ENCODE data around the gene NFATC2IP. TPM values are rescaled to one million over a fixed set of nuclear protein-coding genes. Genes with fewer than 3 reads are reported as not detected.

The NFATC2IP gene
- total and polyA plus RNA-seq, 2 of the 13 experiments (the other 11 are each of a cell fraction or from before 2014, with no cell fraction given): 32.1 to 48.5 TPM

DNA sequence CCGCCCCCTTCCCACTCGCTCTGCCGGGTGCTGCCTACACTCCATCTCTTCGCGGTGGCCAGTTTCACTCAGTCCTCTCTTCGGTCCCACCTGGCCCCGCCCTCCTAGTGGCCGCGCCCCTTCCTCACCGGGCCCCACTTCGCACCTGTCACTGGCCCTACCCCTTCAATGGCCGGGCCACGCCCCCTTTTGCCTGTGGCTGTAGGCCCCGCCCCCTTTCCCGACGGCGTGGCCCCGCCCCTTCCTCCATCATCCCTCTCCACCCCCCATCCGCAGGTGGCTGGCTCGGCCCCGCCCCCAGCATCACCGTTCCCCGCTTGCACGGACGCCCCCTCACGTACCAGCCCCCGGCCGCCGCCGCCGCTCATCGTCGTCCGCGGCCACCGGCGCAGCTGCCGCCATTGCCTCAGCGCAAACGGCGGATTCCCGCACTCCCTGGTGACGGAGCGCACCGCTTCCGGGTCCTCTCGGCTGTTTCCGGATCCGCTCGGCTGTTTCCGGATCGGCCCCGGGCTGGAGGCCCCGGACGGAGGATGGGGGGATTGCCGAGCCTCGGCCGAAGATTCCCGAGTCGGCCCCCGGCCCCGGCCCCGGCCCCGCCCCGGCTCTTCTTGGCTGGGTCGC lies 25.9 kb upstream of the NFATC2IP start, which contains the start of gene RABEP2 (continued):
- TF ChIP-seq, protein P1, sequence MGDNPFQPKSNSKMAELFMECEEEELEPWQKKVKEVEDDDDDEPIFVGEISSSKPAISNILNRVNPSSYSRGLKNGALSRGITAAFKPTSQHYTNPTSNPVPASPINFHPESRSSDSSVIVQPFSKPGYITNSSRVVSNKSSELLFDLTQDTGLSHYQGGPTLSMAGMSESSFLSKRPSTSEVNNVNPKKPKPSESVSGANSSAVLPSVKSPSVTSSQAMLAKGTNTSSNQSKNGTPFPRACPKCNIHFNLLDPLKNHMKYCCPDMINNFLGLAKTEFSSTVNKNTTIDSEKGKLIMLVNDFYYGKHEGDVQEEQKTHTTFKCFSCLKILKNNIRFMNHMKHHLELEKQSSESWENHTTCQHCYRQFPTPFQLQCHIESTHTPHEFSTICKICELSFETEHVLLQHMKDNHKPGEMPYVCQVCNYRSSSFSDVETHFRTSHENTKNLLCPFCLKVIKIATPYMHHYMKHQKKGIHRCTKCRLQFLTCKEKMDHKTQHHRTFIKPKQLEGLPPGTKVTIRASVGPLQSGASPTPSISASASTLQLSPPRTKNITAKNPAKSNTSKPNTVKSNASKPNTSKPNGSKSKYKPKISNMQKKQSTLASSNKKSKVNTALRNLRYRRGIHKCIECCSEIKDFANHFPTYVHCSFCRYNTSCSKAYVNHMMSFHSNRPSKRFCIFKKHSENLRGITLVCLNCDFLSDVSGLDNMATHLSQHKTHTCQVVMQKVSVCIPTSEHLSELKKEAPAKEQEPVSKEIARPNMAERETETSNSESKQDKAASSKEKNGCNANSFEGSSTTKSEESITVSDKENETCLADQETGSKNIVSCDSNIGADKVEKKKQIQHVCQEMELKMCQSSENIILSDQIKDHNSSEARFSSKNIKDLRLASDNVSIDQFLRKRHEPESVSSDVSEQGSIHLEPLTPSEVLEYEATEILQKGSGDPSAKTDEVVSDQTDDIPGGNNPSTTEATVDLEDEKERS (CRISPR knock-in tag; IDR thresholded peaks at IDR 0.05): peak; percentile 23; the same call in 1 of the 2 replicates
- TF ChIP-seq MXI1 (IDR thresholded peaks at IDR 0.05; ENCODE audit: borderline replicate concordance, low read depth, low read length) (peak; percentile 52; the same call in 1 of the 3 replicates), ZNF772 (CRISPR knock-in tag; IDR thresholded peaks at IDR 0.05) (no peak), ZNF562 (CRISPR knock-in tag; IDR thresholded peaks at IDR 0.05; ENCODE audit: borderline replicate concordance) (no peak), KDM3A (CRISPR knock-in tag; IDR thresholded peaks at IDR 0.05; ENCODE audit: low read depth) (no peak), MED8 (CRISPR knock-in tag; IDR thresholded peaks at IDR 0.05; ENCODE audit: insufficient replicate concordance) (no peak), CBX2 (IDR thresholded peaks at IDR 0.05; ENCODE audit: low read depth, low read length) (no peak), CBX2 (CRISPR knock-in tag; IDR thresholded peaks at IDR 0.05; ENCODE audit: low read depth) (no peak), ZNF546 (CRISPR knock-in tag; conservative IDR thresholded peaks at IDR 0.05) (peak; percentile 75; the same call in 1 of the 2 replicates), PHF20 (CRISPR knock-in tag; IDR thresholded peaks at IDR 0.05) (peak; percentile 61; the same call in 1 of the 2 replicates), ZNF761 (CRISPR knock-in tag; conservative IDR thresholded peaks at IDR 0.05) (0 out of 2 replicates have a peak, but pooled peaks have one; percentile 9), MEIS2 (CRISPR knock-in tag; IDR thresholded peaks at IDR 0.05) (peak; percentile 88; the same call in 1 of the 2 replicates), ZNF557 (CRISPR knock-in tag; IDR thresholded peaks at IDR 0.05) (0 out of 2 replicates have a peak, but pooled peaks have one; percentile 72), SIN3A (IDR thresholded peaks at IDR 0.05; ENCODE audit: borderline replicate concordance, low read depth, low read length) (peak; percentile 46; the same call in 1 of the 2 replicates)
- TF ChIP-seq, protein P2, sequence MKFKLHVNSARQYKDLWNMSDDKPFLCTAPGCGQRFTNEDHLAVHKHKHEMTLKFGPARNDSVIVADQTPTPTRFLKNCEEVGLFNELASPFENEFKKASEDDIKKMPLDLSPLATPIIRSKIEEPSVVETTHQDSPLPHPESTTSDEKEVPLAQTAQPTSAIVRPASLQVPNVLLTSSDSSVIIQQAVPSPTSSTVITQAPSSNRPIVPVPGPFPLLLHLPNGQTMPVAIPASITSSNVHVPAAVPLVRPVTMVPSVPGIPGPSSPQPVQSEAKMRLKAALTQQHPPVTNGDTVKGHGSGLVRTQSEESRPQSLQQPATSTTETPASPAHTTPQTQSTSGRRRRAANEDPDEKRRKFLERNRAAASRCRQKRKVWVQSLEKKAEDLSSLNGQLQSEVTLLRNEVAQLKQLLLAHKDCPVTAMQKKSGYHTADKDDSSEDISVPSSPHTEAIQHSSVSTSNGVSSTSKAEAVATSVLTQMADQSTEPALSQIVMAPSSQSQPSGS (CRISPR knock-in tag; IDR thresholded peaks at IDR 0.05): peak; percentile 50; the same call in 1 of the 2 replicates
- TF ChIP-seq, protein P3, sequence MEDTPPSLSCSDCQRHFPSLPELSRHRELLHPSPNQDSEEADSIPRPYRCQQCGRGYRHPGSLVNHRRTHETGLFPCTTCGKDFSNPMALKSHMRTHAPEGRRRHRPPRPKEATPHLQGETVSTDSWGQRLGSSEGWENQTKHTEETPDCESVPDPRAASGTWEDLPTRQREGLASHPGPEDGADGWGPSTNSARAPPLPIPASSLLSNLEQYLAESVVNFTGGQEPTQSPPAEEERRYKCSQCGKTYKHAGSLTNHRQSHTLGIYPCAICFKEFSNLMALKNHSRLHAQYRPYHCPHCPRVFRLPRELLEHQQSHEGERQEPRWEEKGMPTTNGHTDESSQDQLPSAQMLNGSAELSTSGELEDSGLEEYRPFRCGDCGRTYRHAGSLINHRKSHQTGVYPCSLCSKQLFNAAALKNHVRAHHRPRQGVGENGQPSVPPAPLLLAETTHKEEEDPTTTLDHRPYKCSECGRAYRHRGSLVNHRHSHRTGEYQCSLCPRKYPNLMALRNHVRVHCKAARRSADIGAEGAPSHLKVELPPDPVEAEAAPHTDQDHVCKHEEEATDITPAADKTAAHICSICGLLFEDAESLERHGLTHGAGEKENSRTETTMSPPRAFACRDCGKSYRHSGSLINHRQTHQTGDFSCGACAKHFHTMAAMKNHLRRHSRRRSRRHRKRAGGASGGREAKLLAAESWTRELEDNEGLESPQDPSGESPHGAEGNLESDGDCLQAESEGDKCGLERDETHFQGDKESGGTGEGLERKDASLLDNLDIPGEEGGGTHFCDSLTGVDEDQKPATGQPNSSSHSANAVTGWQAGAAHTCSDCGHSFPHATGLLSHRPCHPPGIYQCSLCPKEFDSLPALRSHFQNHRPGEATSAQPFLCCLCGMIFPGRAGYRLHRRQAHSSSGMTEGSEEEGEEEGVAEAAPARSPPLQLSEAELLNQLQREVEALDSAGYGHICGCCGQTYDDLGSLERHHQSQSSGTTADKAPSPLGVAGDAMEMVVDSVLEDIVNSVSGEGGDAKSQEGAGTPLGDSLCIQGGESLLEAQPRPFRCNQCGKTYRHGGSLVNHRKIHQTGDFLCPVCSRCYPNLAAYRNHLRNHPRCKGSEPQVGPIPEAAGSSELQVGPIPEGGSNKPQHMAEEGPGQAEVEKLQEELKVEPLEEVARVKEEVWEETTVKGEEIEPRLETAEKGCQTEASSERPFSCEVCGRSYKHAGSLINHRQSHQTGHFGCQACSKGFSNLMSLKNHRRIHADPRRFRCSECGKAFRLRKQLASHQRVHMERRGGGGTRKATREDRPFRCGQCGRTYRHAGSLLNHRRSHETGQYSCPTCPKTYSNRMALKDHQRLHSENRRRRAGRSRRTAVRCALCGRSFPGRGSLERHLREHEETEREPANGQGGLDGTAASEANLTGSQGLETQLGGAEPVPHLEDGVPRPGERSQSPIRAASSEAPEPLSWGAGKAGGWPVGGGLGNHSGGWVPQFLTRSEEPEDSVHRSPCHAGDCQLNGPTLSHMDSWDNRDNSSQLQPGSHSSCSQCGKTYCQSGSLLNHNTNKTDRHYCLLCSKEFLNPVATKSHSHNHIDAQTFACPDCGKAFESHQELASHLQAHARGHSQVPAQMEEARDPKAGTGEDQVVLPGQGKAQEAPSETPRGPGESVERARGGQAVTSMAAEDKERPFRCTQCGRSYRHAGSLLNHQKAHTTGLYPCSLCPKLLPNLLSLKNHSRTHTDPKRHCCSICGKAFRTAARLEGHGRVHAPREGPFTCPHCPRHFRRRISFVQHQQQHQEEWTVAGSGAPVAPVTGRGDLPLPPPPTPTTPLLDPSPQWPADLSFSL (CRISPR knock-in tag; IDR thresholded peaks at IDR 0.05): no peak
- TF ChIP-seq, protein P4, sequence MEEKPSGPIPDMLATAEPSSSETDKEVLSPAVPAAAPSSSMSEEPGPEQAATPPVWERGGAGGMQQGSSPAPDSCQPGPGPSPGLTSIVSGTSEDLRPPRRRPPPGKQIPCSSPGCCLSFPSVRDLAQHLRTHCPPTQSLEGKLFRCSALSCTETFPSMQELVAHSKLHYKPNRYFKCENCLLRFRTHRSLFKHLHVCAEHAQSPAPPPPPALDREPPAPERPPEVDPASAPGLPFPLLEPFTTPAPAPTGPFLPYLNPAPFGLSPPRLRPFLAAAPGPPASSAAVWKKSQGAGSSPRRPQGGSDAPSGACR (CRISPR knock-in tag; IDR thresholded peaks at IDR 0.05): peak; percentile 81; the same call in 1 of the 2 replicates

Measured in HepG2 (cell line).